Rectal smooth muscle tissue (tissue), 1 donor: ENCODE measurements around the gene INTS6.
"Not testable (repeated sequence)": the region's sequence is repeated elsewhere in the genome, so short reads cannot be mapped to it uniquely, and the experiment has no call there.

ENCODE experiments used
- H3K27ac ChIP-seq: one replicate; pipeline ENCODE4 v1.7.0; 2013; ENCODE audit warnings: low read depth, low read length, inconsistent platforms
- H3K27me3 ChIP-seq: one replicate; pipeline ENCODE4 v1.7.0; 2013; ENCODE audit warnings: low read length; ENCODE audit not compliant: control insufficient read depth, insufficient read depth
- H3K36me3 ChIP-seq: one replicate; pipeline ENCODE4 v1.7.0; 2013; ENCODE audit warnings: low read length; ENCODE audit not compliant: control insufficient read depth, insufficient read depth
- H3K4me1 ChIP-seq: one replicate; pipeline ENCODE4 v1.7.0; 2013; ENCODE audit warnings: low read length; ENCODE audit not compliant: control insufficient read depth, insufficient read depth
- H3K4me3 ChIP-seq: one replicate; pipeline ENCODE4 v1.7.0; 2013; ENCODE audit warnings: low read length
- H3K9ac ChIP-seq: one replicate; pipeline ENCODE4 v1.7.0; 2013; ENCODE audit warnings: low read length

Gene INTS6

DNA sequence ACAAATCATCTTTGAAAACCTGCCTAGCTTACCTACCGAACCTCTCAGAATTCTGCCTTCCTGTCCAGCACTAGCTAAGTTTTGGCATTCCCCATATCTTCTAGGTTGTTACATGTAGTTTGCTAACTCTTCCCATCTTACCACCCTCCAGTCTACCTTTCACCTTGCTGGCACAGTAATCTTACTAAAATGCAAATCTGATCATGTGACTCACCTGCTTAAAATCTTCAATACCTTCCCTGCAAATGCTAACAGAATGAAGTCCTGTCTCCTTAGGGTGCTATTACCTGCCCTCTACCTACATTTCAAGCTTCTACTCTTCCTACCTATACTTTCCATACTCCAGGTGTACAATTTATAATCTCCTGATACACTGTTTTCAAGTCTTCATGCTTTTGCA is 30.4 kb downstream of the INTS6 start:
- no peak overlapping the region for H3K4me3 ChIP-seq
- no peak overlapping the region for H3K27ac ChIP-seq
- no peak overlapping the region for H3K9ac ChIP-seq
- H3K4me1 ChIP-seq = no peaks in the 10 kb centered on the region
- no peaks in the 10 kb centered on the region for H3K27me3 ChIP-seq
- no peaks in the 10 kb centered on the region for H3K36me3 ChIP-seq

DNA sequence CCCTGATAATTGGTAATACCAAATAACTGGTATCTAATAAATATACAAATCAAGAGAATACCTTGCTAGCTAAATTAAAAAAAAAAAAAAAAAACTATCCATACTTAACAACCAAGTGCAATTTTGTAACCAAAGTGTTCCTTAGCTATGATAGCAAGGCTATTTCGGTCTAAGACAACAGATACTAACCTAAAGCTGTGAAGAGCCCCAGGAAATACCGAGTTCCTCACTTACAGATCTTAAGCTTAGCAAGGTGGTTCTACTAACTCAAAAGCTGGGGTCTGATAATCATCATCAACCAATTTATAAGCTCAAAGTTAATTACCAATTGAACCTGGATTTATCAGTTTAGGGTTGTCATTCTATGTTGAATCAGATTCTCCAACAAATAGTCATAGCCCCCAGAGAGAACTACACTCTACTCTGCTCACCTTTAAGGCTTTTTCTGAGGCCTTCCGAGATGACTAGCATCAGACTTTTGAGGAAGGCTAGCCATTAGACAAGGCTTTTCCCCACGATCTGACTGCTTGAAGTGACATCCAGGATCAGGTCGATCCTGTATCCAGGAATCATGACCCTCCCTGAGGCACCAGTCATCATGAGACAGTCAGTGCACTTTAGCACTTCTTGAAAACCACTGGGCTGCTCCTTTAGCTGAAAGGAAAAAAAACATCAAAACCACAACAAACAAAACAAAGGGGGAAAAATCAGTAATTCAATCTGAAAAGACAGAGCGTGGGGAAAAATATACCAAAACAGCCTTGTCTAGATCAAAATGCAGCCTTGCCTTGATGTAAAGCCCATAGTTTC is 31.9 kb downstream of the INTS6 start:
- Histone ChIP-seq H3K9ac (no peak overlapping the region), H3K27me3 (no peaks in the 10 kb centered on the region), H3K4me3 (no peak overlapping the region), H3K27ac (no peak overlapping the region), H3K36me3 (no peaks in the 10 kb centered on the region), H3K4me1 (no peaks in the 10 kb centered on the region)

DNA sequence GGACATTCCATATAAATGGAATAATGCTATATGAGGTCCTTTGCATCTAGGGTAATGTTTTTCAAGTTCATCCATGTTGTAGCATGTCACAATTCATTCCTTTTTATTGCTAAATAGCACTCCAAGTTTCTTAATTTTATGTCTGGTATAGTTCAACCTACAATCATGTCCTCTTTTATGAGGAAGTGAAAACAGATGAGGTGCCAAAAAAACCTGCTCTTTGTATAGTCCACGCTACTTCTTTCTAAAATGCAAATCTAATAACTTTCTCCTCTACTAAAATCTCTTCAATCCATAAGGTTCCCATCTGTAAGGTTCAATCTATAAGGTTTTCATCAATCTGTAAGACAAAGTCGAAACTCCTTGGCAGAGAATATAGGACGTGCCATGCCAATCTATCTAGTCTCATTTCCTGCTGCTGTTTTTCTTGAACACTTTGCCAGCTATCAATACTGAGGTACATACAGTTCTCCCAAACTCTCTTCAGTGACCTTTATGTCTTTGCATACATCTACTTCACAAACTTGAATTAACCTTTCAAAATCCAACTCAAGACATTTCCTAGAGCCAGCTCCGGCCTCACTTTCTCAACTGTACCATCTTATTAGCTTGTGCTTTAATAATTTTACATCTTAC is 33.7 kb downstream of the INTS6 start:
- Histone ChIP-seq H3K27me3 (no peaks in the 10 kb centered on the region), H3K27ac (no peak overlapping the region), H3K4me3 (no peak overlapping the region), H3K36me3 (no peaks in the 10 kb centered on the region), H3K9ac (no peak overlapping the region), H3K4me1 (no peaks in the 10 kb centered on the region)

DNA sequence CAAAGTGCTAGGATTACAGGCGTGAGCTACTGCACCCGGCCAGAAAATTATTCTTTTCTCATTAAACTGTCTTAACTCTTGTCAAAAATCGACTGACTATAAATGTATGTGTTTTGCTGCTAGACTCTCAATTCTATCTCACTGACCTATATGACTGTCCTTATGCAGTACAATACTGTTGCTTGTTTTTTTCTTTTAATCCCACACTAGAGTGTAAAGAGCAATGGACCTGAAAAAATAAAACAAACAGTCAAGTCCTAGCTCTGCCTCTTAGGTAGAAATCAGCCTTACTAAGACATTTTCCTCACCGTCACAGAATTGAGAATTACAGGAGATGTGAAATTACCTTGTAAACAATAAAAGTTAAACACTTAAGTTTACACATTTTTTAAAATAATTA is 35.1 kb downstream of the INTS6 start:
- Histone ChIP-seq H3K4me1 (no peaks in the 10 kb centered on the region), H3K36me3 (no peaks in the 10 kb centered on the region), H3K4me3 (no peak overlapping the region), H3K27ac (no peak overlapping the region), H3K27me3 (no peaks in the 10 kb centered on the region), H3K9ac (no peak overlapping the region)

DNA sequence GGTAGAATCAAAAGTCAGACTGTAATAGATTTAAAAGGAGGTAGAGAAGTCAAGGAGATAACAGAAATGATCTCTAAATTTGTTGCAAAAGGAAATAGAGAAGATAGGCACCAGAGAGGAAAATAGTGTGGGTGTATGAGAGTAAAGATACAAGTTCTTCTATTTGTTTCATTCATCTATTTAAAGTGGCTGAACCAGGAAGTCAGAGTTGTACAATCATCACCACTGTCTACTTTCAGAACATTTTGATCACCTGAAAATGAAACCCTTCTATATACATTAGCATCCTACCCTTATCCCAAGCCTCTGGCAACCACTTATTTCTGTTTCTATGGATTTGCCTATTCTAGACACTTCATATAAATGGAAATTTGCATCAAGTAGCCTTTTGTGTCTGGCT is 36.7 kb downstream of the INTS6 start:
- no peaks in the 10 kb centered on the region for H3K27me3 ChIP-seq
- no peak overlapping the region for H3K27ac ChIP-seq
- H3K36me3 ChIP-seq = no peaks in the 10 kb centered on the region
- no peaks in the 10 kb centered on the region for H3K4me1 ChIP-seq
- no peak overlapping the region for H3K9ac ChIP-seq
- no peak overlapping the region for H3K4me3 ChIP-seq

DNA sequence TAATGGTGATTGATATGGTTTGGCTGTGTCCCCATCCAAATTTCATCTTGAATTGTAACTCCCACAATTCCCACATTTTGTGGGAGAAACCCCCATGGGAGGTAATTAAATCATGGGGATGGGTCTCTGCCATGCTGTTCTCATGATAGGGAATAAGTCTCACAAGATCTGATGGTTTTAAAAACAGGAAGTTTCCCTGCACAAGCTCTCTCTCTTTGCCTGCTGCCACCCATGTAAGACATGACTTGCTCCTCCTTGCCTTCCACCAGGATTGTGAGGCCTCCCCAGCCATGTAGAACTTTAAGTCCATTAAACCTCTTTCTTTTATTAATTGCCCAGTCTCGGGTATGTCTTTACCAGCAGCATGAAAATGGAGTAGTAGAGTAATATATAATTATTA is 37.5 kb downstream of the INTS6 start:
- not testable (repeated sequence) for H3K4me3 ChIP-seq, H3K27me3 ChIP-seq, H3K27ac ChIP-seq, H3K4me1 ChIP-seq, H3K9ac ChIP-seq, H3K36me3 ChIP-seq

DNA sequence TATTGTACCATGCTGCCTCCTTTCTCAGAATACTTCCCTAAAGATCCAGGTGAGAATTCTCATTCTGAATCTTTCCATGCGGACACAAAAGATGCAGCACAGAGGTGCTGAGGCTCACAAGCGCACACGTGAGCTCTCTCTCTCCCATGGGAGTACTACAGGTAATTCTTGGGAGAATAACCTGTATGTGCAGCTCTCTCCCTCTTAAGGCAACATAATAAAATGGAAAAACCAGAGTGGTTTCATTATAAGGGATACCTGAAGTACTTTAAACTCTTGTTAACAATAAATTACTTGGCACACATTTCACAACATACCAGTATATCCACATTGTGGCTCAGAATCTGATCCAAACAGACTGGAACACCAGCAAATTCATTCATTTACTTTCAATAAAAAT is 40.4 kb downstream of the INTS6 start:
- Histone ChIP-seq H3K36me3 (no peaks in the 10 kb centered on the region), H3K4me1 (no peaks in the 10 kb centered on the region), H3K4me3 (no peak overlapping the region), H3K9ac (no peak overlapping the region), H3K27me3 (no peaks in the 10 kb centered on the region), H3K27ac (no peak overlapping the region)

DNA sequence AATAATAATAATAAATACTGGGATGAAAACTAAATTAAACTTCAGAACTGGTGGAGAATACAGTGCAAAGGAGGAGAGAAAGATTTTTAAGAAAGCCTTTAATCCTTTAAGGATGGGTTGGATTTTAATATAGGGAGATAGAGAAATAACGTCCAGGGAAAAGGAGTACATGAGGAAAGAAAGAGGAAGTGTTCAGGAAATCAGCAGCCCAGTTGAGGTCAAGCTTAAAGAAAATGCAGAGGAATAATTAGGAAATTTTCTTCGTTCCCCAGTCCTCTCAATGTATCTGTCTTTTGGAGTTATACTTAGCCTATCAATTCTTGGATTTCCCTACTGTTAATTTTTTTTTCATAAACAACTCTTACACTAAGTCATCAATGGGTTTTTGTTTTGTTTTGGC is 47.7 kb downstream of the INTS6 start:
- no peaks in the 10 kb centered on the region for H3K4me1 ChIP-seq
- no peaks in the 10 kb centered on the region for H3K36me3 ChIP-seq
- H3K9ac ChIP-seq = no peak overlapping the region
- no peaks in the 10 kb centered on the region for H3K27me3 ChIP-seq
- H3K27ac ChIP-seq = no peak overlapping the region
- no peak overlapping the region for H3K4me3 ChIP-seq

DNA sequence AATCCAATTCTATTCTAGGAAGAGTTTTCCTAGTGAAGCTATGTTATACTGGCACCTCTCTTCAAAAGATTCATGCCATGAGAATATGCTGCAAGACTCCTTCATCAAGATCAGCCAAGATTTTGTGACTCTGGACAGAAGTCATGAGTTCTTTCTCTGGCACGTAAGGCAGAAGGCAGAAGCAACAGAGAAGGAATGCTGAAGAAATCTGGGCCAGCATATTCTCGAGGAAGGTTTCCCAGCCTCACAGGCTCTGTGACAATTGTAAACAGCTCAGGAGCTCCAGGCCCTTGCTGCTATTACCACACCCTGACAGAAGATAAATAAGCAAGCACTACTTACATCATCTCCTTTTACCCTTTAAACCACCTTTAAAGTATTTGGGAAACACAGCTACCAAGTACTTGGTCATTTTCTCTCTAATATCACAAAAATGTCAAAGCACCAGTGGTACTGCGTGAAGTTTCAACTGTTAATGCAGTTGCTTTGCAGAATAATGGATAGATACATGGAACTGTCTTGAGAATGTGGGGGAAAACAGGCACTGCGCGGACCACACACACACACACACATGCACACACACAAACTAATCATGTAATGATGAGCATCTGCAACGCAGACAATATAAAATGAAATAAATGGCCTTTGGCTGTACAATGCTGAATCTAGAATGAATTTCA is 55.4 kb downstream of the INTS6 start:
- Histone ChIP-seq H3K27ac (peak overlapping the region; percentile 60), H3K27me3 (no peaks in the 10 kb centered on the region), H3K4me1 (peaks cover 8% of the 10 kb centered on the region), H3K4me3 (no peak overlapping the region), H3K9ac (no peak overlapping the region), H3K36me3 (no peaks in the 10 kb centered on the region)

DNA sequence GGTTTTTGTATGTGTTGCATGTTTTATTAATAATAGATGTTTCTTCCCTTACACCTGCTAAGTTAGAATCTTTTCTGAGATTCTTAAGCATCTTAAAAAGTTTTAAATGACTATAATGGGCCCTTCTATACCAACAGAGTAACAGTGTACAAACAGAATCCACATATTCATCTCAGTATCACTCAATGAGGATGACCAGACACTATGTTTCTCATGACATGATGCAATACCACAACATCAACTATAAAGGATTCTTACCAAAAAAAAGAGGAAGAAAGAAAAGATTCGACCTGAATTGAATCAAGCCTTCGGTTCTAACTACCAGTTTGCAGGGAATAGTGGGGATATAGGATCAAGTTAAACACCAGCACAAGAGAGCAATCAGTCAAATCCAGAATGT is 56.5 kb downstream of the INTS6 start:
- H3K36me3 ChIP-seq = no peaks in the 10 kb centered on the region
- no peak overlapping the region for H3K4me3 ChIP-seq
- no peak overlapping the region for H3K9ac ChIP-seq
- peaks cover 8% of the 10 kb centered on the region for H3K4me1 ChIP-seq
- no peaks in the 10 kb centered on the region for H3K27me3 ChIP-seq
- H3K27ac ChIP-seq = peak overlapping the region; percentile 29

DNA sequence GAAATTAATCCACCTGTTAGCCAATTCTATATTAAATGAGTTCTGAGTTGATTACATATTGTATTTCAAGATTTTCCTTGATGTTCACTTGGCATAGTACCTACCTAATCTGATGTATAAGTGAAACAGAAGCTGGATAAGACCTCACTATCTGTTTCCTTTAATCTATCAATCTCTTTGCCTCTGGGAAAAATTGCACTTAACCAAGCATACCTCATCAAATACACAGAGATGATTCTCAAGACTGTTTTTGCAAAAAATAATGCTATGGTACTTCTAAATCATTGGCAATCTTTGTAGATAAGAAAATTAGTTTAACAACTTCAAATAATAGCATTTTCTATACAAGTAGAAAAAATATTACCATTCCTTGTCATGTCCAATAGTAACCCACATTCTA is 58.1 kb downstream of the INTS6 start:
- H3K9ac ChIP-seq = no peak overlapping the region
- no peak overlapping the region for H3K4me3 ChIP-seq
- peaks cover 8% of the 10 kb centered on the region for H3K4me1 ChIP-seq
- no peaks in the 10 kb centered on the region for H3K36me3 ChIP-seq
- no peak overlapping the region for H3K27ac ChIP-seq
- no peaks in the 10 kb centered on the region for H3K27me3 ChIP-seq

DNA sequence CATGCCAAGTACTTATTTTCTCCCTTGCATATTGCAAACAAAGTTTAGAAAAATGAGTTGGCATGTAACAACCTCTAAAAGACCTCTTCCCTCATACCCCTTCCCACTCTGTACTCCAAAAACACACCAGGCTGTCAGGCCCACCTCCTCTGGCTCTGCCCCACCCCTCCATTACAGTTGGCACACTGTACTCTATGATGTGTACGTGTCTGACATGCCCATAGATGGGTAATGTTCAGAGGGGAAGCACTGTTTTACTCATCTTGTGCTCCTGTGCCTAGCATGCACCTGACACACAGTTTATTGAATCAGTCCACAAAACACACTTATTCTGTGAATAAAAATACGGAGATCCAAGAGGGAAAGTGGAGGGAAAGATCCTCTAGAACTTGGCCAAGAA is 67.7 kb downstream of the INTS6 start:
- no peak overlapping the region for H3K9ac ChIP-seq
- no peak overlapping the region for H3K4me3 ChIP-seq
- H3K27ac ChIP-seq = no peak overlapping the region
- no peaks in the 10 kb centered on the region for H3K27me3 ChIP-seq
- H3K36me3 ChIP-seq = peaks cover 4% of the 10 kb centered on the region
- no peaks in the 10 kb centered on the region for H3K4me1 ChIP-seq
